Caco-2 (cell line): Measurements from ENCODE around the gene IGFN1. TPM values are rescaled to one million over a fixed set of nuclear protein-coding genes. Genes with fewer than 3 reads are reported as not detected.
A peak's percentile ranks its signal among the peaks of the same experiment; 100 is the strongest.

ENCODE experiments used
- BruUV-seq: library from RNA; stranded (reverse); fragments of 400-500 nt; replicated peaks from 2 replicates; lab custom pipeline; 2021; lab: Mats Ljungman, UMichigan
- CTCF ChIA-PET: fragments of 300-600 bp; sonication (Branson Sonifier 250); formaldehyde crosslinking; loops from one replicate; lab custom pipeline; 2022; ENCODE audit warnings: antibody characterized with exemption; lab: Charles Lee
- POLR2A ChIA-PET: fragments of 300-600 bp; sonication (Branson Sonifier 250); formaldehyde crosslinking; loops from one replicate; lab custom pipeline; 2022; ENCODE audit warnings: antibody characterized with exemption; lab: Charles Lee
- DNase-seq, 2 experiments: peaks; one replicate each; pipeline versions ENCODE4 v3.0.0 to v3.0.0-alpha.2; 2020 to 2022
- H3K27me3 ChIP-seq: replicated peaks from 2 replicates; pipeline ENCODE4 v1.6.0; 2011; ENCODE audit warnings: low read length; ENCODE audit not compliant: control insufficient read depth, insufficient read depth
- H3K36me3 ChIP-seq: 2 replicates; pipeline ENCODE4 v1.5.1; 2011; ENCODE audit warnings: low read length; ENCODE audit not compliant: control insufficient read depth, insufficient read depth
- H3K4me1 ChIP-seq: fragments of 250-450 bp; sonication (Bioruptor Pico); 2 replicates; pipeline ENCODE4 v1.5.1; 2020; ENCODE audit warnings: mild to moderate bottlenecking
- H3K4me3 ChIP-seq: 2 replicates; pipeline ENCODE4 v1.5.1; 2011; ENCODE audit warnings: low read depth, mild to moderate bottlenecking, control low read depth, low read length
- H3K9me3 ChIP-seq: fragments of 250-450 bp; sonication (Bioruptor Pico); 2 replicates; pipeline ENCODE4 v1.5.1; 2020; ENCODE audit warnings: mild to moderate bottlenecking, moderate library complexity
- H3K27ac Mint-ChIP-seq: one replicate; pipeline ENCODE4 v1.8.0; 2022; ENCODE audit warnings: mixed read lengths; ENCODE audit not compliant: unreplicated experiment
- H3K27me3 Mint-ChIP-seq: one replicate; pipeline ENCODE4 v1.8.0; 2022; ENCODE audit warnings: mixed read lengths; ENCODE audit not compliant: insufficient read depth, unreplicated experiment
- H3K36me3 Mint-ChIP-seq: one replicate; pipeline ENCODE4 v1.8.0; 2022; ENCODE audit warnings: mild to moderate bottlenecking, mixed read lengths; ENCODE audit not compliant: insufficient read depth, unreplicated experiment
- H3K4me1 Mint-ChIP-seq: one replicate; pipeline ENCODE4 v1.8.0; 2022; ENCODE audit warnings: low read depth, mixed read lengths; ENCODE audit not compliant: unreplicated experiment
- H3K4me3 Mint-ChIP-seq: one replicate; pipeline ENCODE4 v1.8.0; 2022; ENCODE audit warnings: mild to moderate bottlenecking, moderate library complexity, mixed read lengths; ENCODE audit not compliant: unreplicated experiment
- H3K9me3 Mint-ChIP-seq: one replicate; pipeline ENCODE4 v1.8.0; 2022; ENCODE audit warnings: mixed read lengths; ENCODE audit not compliant: unreplicated experiment
- CTCF ChIP-seq, 2 experiments: fragments of 200-600 bp in 1 of 2; IDR thresholded peaks; 1 replicate in 1 of 2; 2 replicates in 1 of 2; pipeline versions ENCODE4 v1.5.1 to v1.8.0; 2011 to 2022; ENCODE audit warnings: antibody characterized with exemption in 1 of 2, control low read depth in 1 of 2, inconsistent platforms in 1 of 2, low read depth in 1 of 2, low read length in 1 of 2, mild to moderate bottlenecking in 1 of 2, moderate library complexity in 1 of 2; ENCODE audit not compliant: insufficient read depth in 1 of 2, severe bottlenecking in 1 of 2, unreplicated experiment in 1 of 2
- intact Hi-C: fragments of 100-400 bp; cut with micrococcal nuclease; formaldehyde crosslinking; loops from one replicate; pipeline ENCODE4 v1.10.0; 2022; ENCODE audit not compliant: unreplicated experiment
- total RNA-seq: library from RNA; stranded (reverse); gene quantifications from 2 replicates; pipeline ENCODE4 v1.2.3, GENCODE V29; 2022

The IGFN1 gene
- total RNA-seq, 1 experiment from 2014 or later, result 0.23 TPM

GRCh38 chr1:201212056-201212455, 21.4 kb downstream of the IGFN1 start:
- ChIA-PET POLR2A (no interaction called here), CTCF (no interaction called here)
- no peaks in the 10 kb centered on the region for H3K4me1 Mint-ChIP-seq
- H3K27ac Mint-ChIP-seq, result no peak overlapping the region
- H3K4me3 Mint-ChIP-seq, result no peak overlapping the region
- DNase-seq, result no peak
- Histone ChIP-seq H3K36me3 (no peaks in the 10 kb centered on the region), H3K4me3 (no peak overlapping the region), H3K27me3 (no peaks in the 10 kb centered on the region), H3K4me1 (no peaks in the 10 kb centered on the region), H3K9me3 (no peaks in the 10 kb centered on the region)
- no peak for TF ChIP-seq CTCF (IDR thresholded peaks at IDR 0.05; ENCODE audit: insufficient read depth in 1 of 2, low read depth in 1 of 2, low read length in 1 of 2, severe bottlenecking in 1 of 2, unreplicated experiment in 1 of 2)
- H3K9me3 Mint-ChIP-seq, result no peaks in the 10 kb centered on the region
- BruUV-seq, result no TSS peak
- intact Hi-C loops, result no loop called here
- peaks cover 26% of the 10 kb centered on the region for H3K27me3 Mint-ChIP-seq
- H3K36me3 Mint-ChIP-seq, result no peaks in the 10 kb centered on the region

- no peak for TF ChIP-seq CTCF (IDR thresholded peaks at IDR 0.05; ENCODE audit: insufficient read depth in 1 of 2, low read depth in 1 of 2, low read length in 1 of 2, severe bottlenecking in 1 of 2, unreplicated experiment in 1 of 2)
- no peaks in the 10 kb centered on the region for H3K36me3 Mint-ChIP-seq
- no peaks in the 10 kb centered on the region for H3K9me3 ChIP-seq
- no peaks in the 10 kb centered on the region for H3K9me3 Mint-ChIP-seq
- H3K4me1 ChIP-seq, result no peaks in the 10 kb centered on the region
- H3K36me3 ChIP-seq, result no peaks in the 10 kb centered on the region
- POLR2A ChIA-PET, result no interaction called here
- peaks cover 26% of the 10 kb centered on the region for H3K27me3 Mint-ChIP-seq
- CTCF ChIA-PET, result no interaction called here
- no peak overlapping the region for H3K4me3 ChIP-seq
- H3K4me3 Mint-ChIP-seq, result no peak overlapping the region
- intact Hi-C loops, result no loop called here
- no TSS peak for BruUV-seq
- H3K4me1 Mint-ChIP-seq, result no peaks in the 10 kb centered on the region
- H3K27ac Mint-ChIP-seq, result no peak overlapping the region
- no peaks in the 10 kb centered on the region for H3K27me3 ChIP-seq
- peak in 1 of 2 experiments; percentile 19 for DNase-seq
These were observed 21.9 kb downstream of the IGFN1 start for GRCh38 chr1:201212461-201213055.

GRCh38 chr1:201213106-201213770, 22.6 kb downstream of the IGFN1 start:
- H3K36me3 Mint-ChIP-seq, result no peaks in the 10 kb centered on the region
- Histone ChIP-seq H3K36me3 (no peaks in the 10 kb centered on the region), H3K4me1 (no peaks in the 10 kb centered on the region), H3K9me3 (no peaks in the 10 kb centered on the region), H3K4me3 (no peak overlapping the region), H3K27me3 (no peaks in the 10 kb centered on the region)
- DNase-seq, result no peak
- peaks cover 26% of the 10 kb centered on the region for H3K27me3 Mint-ChIP-seq
- no TSS peak for BruUV-seq
- no peaks in the 10 kb centered on the region for H3K9me3 Mint-ChIP-seq
- CTCF ChIA-PET, result no interaction called here
- no peak for TF ChIP-seq CTCF (IDR thresholded peaks at IDR 0.05; ENCODE audit: insufficient read depth in 1 of 2, low read depth in 1 of 2, low read length in 1 of 2, severe bottlenecking in 1 of 2, unreplicated experiment in 1 of 2)
- intact Hi-C loops, result no loop called here
- H3K4me1 Mint-ChIP-seq, result no peaks in the 10 kb centered on the region
- POLR2A ChIA-PET, result no interaction called here
- no peak overlapping the region for H3K4me3 Mint-ChIP-seq
- H3K27ac Mint-ChIP-seq, result no peak overlapping the region
